Hepatocyte (in vitro differentiated cells): ENCODE data around the gene CPM.

ENCODE experiments used
- EZH2 ChIP-seq: fragments of 200-600 bp; sonication (generic); IDR thresholded peaks from 2 replicates; pipeline ENCODE4 v1.6.1; 2016; ENCODE audit warnings: antibody characterized with exemption, mild to moderate bottlenecking, borderline replicate concordance
- EZH2phosphoT487 ChIP-seq: fragments of 200-600 bp; sonication (generic); IDR thresholded peaks from one replicate; pipeline ENCODE4 v1.6.1; 2018; ENCODE audit warnings: antibody characterized with exemption, mild to moderate bottlenecking, low read depth, moderate library complexity; ENCODE audit not compliant: unreplicated experiment, severe bottlenecking
- TF ChIP-seq, protein P1 (sequence below): fragments of 200-600 bp; sonication (generic); IDR thresholded peaks from 2 replicates; pipeline ENCODE4 v1.5.1; 2016; ENCODE audit warnings: antibody characterized with exemption, mild to moderate bottlenecking; ENCODE audit not compliant: poor library complexity

DNA sequence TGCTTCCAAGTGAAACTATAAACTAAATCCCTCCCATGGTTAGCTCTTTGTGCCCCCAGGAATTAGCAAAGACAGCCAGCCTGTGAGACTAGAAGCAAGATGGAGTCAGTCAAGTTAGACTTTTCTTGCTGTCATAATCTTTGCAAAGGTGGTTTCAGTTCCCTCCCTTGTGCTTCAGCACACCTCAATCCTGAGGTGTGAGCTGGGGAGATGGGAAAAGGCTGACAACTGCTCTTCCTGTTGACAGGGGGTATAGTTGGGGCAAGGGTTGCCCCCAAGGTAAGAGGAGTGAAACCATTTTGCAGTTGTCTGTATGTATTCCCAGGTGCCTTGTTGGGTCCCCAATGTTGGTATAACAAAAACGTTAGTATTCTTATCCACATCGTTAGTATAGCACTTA, 12.3 kb upstream of the CPM start:
- TF ChIP-seq, protein P1, sequence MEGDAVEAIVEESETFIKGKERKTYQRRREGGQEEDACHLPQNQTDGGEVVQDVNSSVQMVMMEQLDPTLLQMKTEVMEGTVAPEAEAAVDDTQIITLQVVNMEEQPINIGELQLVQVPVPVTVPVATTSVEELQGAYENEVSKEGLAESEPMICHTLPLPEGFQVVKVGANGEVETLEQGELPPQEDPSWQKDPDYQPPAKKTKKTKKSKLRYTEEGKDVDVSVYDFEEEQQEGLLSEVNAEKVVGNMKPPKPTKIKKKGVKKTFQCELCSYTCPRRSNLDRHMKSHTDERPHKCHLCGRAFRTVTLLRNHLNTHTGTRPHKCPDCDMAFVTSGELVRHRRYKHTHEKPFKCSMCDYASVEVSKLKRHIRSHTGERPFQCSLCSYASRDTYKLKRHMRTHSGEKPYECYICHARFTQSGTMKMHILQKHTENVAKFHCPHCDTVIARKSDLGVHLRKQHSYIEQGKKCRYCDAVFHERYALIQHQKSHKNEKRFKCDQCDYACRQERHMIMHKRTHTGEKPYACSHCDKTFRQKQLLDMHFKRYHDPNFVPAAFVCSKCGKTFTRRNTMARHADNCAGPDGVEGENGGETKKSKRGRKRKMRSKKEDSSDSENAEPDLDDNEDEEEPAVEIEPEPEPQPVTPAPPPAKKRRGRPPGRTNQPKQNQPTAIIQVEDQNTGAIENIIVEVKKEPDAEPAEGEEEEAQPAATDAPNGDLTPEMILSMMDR = no peak
- no peak for TF ChIP-seq EZH2phosphoT487
- no peak for TF ChIP-seq EZH2
